Stimulated activated naive CD4-positive, alpha-beta T cell (primary cell): Measurements from ENCODE around the gene APOA1.

Experiments used
- DNase-seq, 6 experiments: peaks; one replicate each; lab custom pipeline; 2025; lab: John Stamatoyannopoulos, UW

The APOA1 gene

GRCh38 chr11:116857936-116858335 is 20.5 kb upstream of the APOA1 start:
- no peak for DNase-seq

GRCh38 chr11:116857316-116857715 is 19.9 kb upstream of the APOA1 start:
- no peak for DNase-seq

GRCh38 chr11:116856423-116856822 is 19.0 kb upstream of the APOA1 start:
- DNase-seq, result no peak

- DNase-seq, result peak in 1 of 6 experiments; percentile 37
Observed at GRCh38 chr11:116855413-116855812, 18.0 kb upstream of the APOA1 start.

GRCh38 chr11:116853461-116854073 is 16.1 kb upstream of the APOA1 start:
- peak in 5 of 6 experiments; percentile 13 to 79 (median 74) for DNase-seq

- no peak for DNase-seq
Observed at GRCh38 chr11:116852261-116853031, 15.0 kb upstream of the APOA1 start.

GRCh38 chr11:116851626-116852025 is 14.2 kb upstream of the APOA1 start:
- peak in 4 of 6 experiments; percentile 8 to 18 (median 15) for DNase-seq

GRCh38 chr11:116849486-116849885 is 12.1 kb upstream of the APOA1 start:
- DNase-seq, result no peak

GRCh38 chr11:116849060-116849459 is 11.6 kb upstream of the APOA1 start:
- DNase-seq, result no peak

GRCh38 chr11:116847612-116848011 is 10.2 kb upstream of the APOA1 start:
- no peak for DNase-seq

- DNase-seq, result no peak
Observed at GRCh38 chr11:116844722-116845121, 7.3 kb upstream of the APOA1 start.

GRCh38 chr11:116843661-116844060 is 6.2 kb upstream of the APOA1 start:
- DNase-seq, result no peak

GRCh38 chr11:116842909-116843308 is 5.5 kb upstream of the APOA1 start:
- DNase-seq, result no peak

GRCh38 chr11:116842117-116842516 is 4.7 kb upstream of the APOA1 start:
- no peak for DNase-seq

GRCh38 chr11:116840746-116841296 is 3.4 kb upstream of the APOA1 start:
- no peak for DNase-seq

- DNase-seq, result peak in 1 of 6 experiments; percentile 5
Observed at GRCh38 chr11:116840224-116840745, 2.9 kb upstream of the APOA1 start.

GRCh38 chr11:116838321-116839084 is 1.1 kb upstream of the APOA1 start:
- DNase-seq, result no peak

- no peak for DNase-seq
Observed at GRCh38 chr11:116836632-116836991, 810 bp downstream of the APOA1 start.

GRCh38 chr11:116835791-116836631 is 1.4 kb downstream of the APOA1 start:
- DNase-seq, result peak; percentile 64 to 83 (median 70)

GRCh38 chr11:116835042-116835772 is 2.2 kb downstream of the APOA1 start:
- DNase-seq, result peak in 1 of 6 experiments; percentile 50
